ENCODE data around the gene SLC30A7. TPM values are rescaled to one million over a fixed set of nuclear protein-coding genes. Genes with fewer than 3 reads are reported as not detected.

Gene SLC30A7
- total RNA-seq, 2 experiments from 2014 or later, result 32.6 to 34.6 TPM

- peaks cover 5% of the 10 kb centered on the region for H3K4me1 Mint-ChIP-seq
- H3K36me3 Mint-ChIP-seq, result peaks cover 62% of the 10 kb centered on the region
- POLR2A ChIA-PET, result no interaction called here
- H3K4me3 Mint-ChIP-seq, result no peak overlapping the region
- H3K27me3 Mint-ChIP-seq, result no peaks in the 10 kb centered on the region
- peaks cover 2% of the 10 kb centered on the region for H3K9me3 Mint-ChIP-seq
- DNase-seq (no peak), ATAC-seq (ENCODE audit: low read depth) (no peak)
- no peak overlapping the region for H3K27ac Mint-ChIP-seq
Measured at GRCh38 chr1:100979631-100980030, 83.7 kb downstream of the SLC30A7 start.

- H3K4me1 Mint-ChIP-seq, result peaks cover 5% of the 10 kb centered on the region
- DNase-seq, result no peak
Measured at GRCh38 chr1:100982793-100983192, 86.9 kb downstream of the SLC30A7 start.

GRCh38 chr1:100988121-100988520, 92.2 kb downstream of the SLC30A7 start:
- POLR2A ChIA-PET, result no interaction called here

More at GRCh38 chr1:100982793-100983192, 86.9 kb downstream of the SLC30A7 start:
- H3K9me3 Mint-ChIP-seq, result peaks cover 2% of the 10 kb centered on the region
- ATAC-seq (ENCODE audit: low read depth), result no peak
- H3K27me3 Mint-ChIP-seq, result no peaks in the 10 kb centered on the region
- H3K4me3 Mint-ChIP-seq, result no peak overlapping the region
- POLR2A ChIA-PET, result no interaction called here
- no peak overlapping the region for H3K27ac Mint-ChIP-seq
- H3K36me3 Mint-ChIP-seq, result peaks cover 68% of the 10 kb centered on the region

GRCh38 chr1:100989306-100990077, 93.6 kb downstream of the SLC30A7 start:
- Mint-ChIP-seq H3K4me3 (no peak overlapping the region), H3K27ac (no peak overlapping the region), H3K27me3 (no peaks in the 10 kb centered on the region), H3K4me1 (peaks cover 2% of the 10 kb centered on the region), H3K36me3 (peaks cover 57% of the 10 kb centered on the region), H3K9me3 (no peaks in the 10 kb centered on the region)
- POLR2A ChIA-PET, result no interaction called here
- DNase-seq (no peak), ATAC-seq (ENCODE audit: low read depth) (no peak)

More at GRCh38 chr1:100988121-100988520, 92.2 kb downstream of the SLC30A7 start:
- peaks cover 7% of the 10 kb centered on the region for H3K4me1 Mint-ChIP-seq
- ATAC-seq (ENCODE audit: low read depth), result no peak
- H3K27ac Mint-ChIP-seq, result no peak overlapping the region
- DNase-seq, result no peak
- no peak overlapping the region for H3K4me3 Mint-ChIP-seq
- H3K27me3 Mint-ChIP-seq, result no peaks in the 10 kb centered on the region
- peaks cover 2% of the 10 kb centered on the region for H3K9me3 Mint-ChIP-seq
- H3K36me3 Mint-ChIP-seq, result peaks cover 64% of the 10 kb centered on the region

- Mint-ChIP-seq H3K27ac (no peak overlapping the region), H3K4me3 (no peak overlapping the region), H3K4me1 (peaks cover 4% of the 10 kb centered on the region), H3K9me3 (no peaks in the 10 kb centered on the region), H3K36me3 (peaks cover 51% of the 10 kb centered on the region), H3K27me3 (no peaks in the 10 kb centered on the region)
- DNase-seq, result no peak
- ATAC-seq (ENCODE audit: low read depth), result no peak
- POLR2A ChIA-PET, result interaction anchor here (0.9 kb wide), 1 partner anchor 46 kb away, joined by 4 read pairs; no protein-coding TSS in a partner anchor
Measured at GRCh38 chr1:100995198-100995988, 99.5 kb downstream of the SLC30A7 start.

GRCh38 chr1:100998426-100998825, 102.5 kb downstream of the SLC30A7 start:
- POLR2A ChIA-PET, result no interaction called here
- H3K27ac Mint-ChIP-seq, result no peak overlapping the region
- H3K4me3 Mint-ChIP-seq, result no peak overlapping the region
- H3K27me3 Mint-ChIP-seq, result no peaks in the 10 kb centered on the region
- H3K9me3 Mint-ChIP-seq, result no peaks in the 10 kb centered on the region
- ATAC-seq (ENCODE audit: low read depth) (no peak), DNase-seq (no peak)
- peaks cover 13% of the 10 kb centered on the region for H3K4me1 Mint-ChIP-seq
- H3K36me3 Mint-ChIP-seq, result peaks cover 41% of the 10 kb centered on the region

GRCh38 chr1:101000131-101000873, 104.4 kb downstream of the SLC30A7 start:
- H3K27me3 Mint-ChIP-seq, result no peaks in the 10 kb centered on the region
- POLR2A ChIA-PET, result no interaction called here
- no peak overlapping the region for H3K27ac Mint-ChIP-seq
- peaks cover 23% of the 10 kb centered on the region for H3K4me1 Mint-ChIP-seq
- peaks cover 37% of the 10 kb centered on the region for H3K36me3 Mint-ChIP-seq
- ATAC-seq (ENCODE audit: low read depth), result no peak
- no peak overlapping the region for H3K4me3 Mint-ChIP-seq
- no peak for DNase-seq
- H3K9me3 Mint-ChIP-seq, result no peaks in the 10 kb centered on the region

- peaks cover 34% of the 10 kb centered on the region for H3K4me1 Mint-ChIP-seq
- peaks cover 35% of the 10 kb centered on the region for H3K36me3 Mint-ChIP-seq
- no peaks in the 10 kb centered on the region for H3K27me3 Mint-ChIP-seq
- H3K4me3 Mint-ChIP-seq, result no peak overlapping the region
- no peak for ATAC-seq (ENCODE audit: low read depth)
- no peak for DNase-seq
- H3K9me3 Mint-ChIP-seq, result no peaks in the 10 kb centered on the region
- POLR2A ChIA-PET, result no interaction called here
- H3K27ac Mint-ChIP-seq, result no peak overlapping the region
Measured at GRCh38 chr1:101002551-101002950, 106.7 kb downstream of the SLC30A7 start.

GRCh38 chr1:101003012-101003650, 107.2 kb downstream of the SLC30A7 start:
- no peaks in the 10 kb centered on the region for H3K9me3 Mint-ChIP-seq
- POLR2A ChIA-PET, result no interaction called here
- no peak for DNase-seq
- no peak overlapping the region for H3K4me3 Mint-ChIP-seq
- peaks cover 36% of the 10 kb centered on the region for H3K4me1 Mint-ChIP-seq
- no peaks in the 10 kb centered on the region for H3K27me3 Mint-ChIP-seq
- no peak for ATAC-seq (ENCODE audit: low read depth)
- H3K27ac Mint-ChIP-seq, result no peak overlapping the region
- H3K36me3 Mint-ChIP-seq, result peaks cover 35% of the 10 kb centered on the region

- no peak overlapping the region for H3K4me3 Mint-ChIP-seq
- POLR2A ChIA-PET, result interaction anchor here (0.9 kb wide), 1 partner anchor 22 kb away, joined by 3 read pairs; no protein-coding TSS in a partner anchor
Measured at GRCh38 chr1:101004061-101004460, 108.2 kb downstream of the SLC30A7 start.

GRCh38 chr1:101004670-101005069, 108.8 kb downstream of the SLC30A7 start:
- peaks cover 46% of the 10 kb centered on the region for H3K36me3 Mint-ChIP-seq
- no peaks in the 10 kb centered on the region for H3K27me3 Mint-ChIP-seq
- peaks cover 38% of the 10 kb centered on the region for H3K4me1 Mint-ChIP-seq
- ATAC-seq (ENCODE audit: low read depth), result no peak
- H3K4me3 Mint-ChIP-seq, result no peak overlapping the region
- no peaks in the 10 kb centered on the region for H3K9me3 Mint-ChIP-seq
- POLR2A ChIA-PET, result interaction anchor here (0.9 kb wide), 1 partner anchor 21 kb away, joined by 3 read pairs; no protein-coding TSS in a partner anchor
- H3K27ac Mint-ChIP-seq, result no peak overlapping the region
- DNase-seq, result no peak

More at GRCh38 chr1:101004061-101004460, 108.2 kb downstream of the SLC30A7 start:
- Mint-ChIP-seq H3K4me1 (peaks cover 38% of the 10 kb centered on the region), H3K9me3 (no peaks in the 10 kb centered on the region), H3K36me3 (peaks cover 41% of the 10 kb centered on the region), H3K27me3 (no peaks in the 10 kb centered on the region), H3K27ac (no peak overlapping the region)
- ATAC-seq (ENCODE audit: low read depth), result no peak
- no peak for DNase-seq

GRCh38 chr1:101005183-101005582, 109.3 kb downstream of the SLC30A7 start:
- DNase-seq (no peak), ATAC-seq (ENCODE audit: low read depth) (peak; percentile 34)
- Mint-ChIP-seq H3K9me3 (no peaks in the 10 kb centered on the region), H3K36me3 (peaks cover 47% of the 10 kb centered on the region), H3K4me1 (peaks cover 38% of the 10 kb centered on the region), H3K27me3 (no peaks in the 10 kb centered on the region), H3K4me3 (peak overlapping the region; percentile 53), H3K27ac (no peak overlapping the region)
- POLR2A ChIA-PET, result interaction anchor here (0.9 kb wide), 1 partner anchor 21 kb away, joined by 3 read pairs; no protein-coding TSS in a partner anchor

GRCh38 chr1:101005871-101006270, 110.0 kb downstream of the SLC30A7 start:
- peak; percentile 12 for ATAC-seq (ENCODE audit: low read depth)
- POLR2A ChIA-PET, result no interaction called here
- Mint-ChIP-seq H3K36me3 (peaks cover 48% of the 10 kb centered on the region), H3K4me1 (peaks cover 38% of the 10 kb centered on the region), H3K4me3 (peak overlapping the region; percentile 37), H3K27ac (peak overlapping the region; percentile 49), H3K9me3 (peaks cover 3% of the 10 kb centered on the region), H3K27me3 (no peaks in the 10 kb centered on the region)
- no peak for DNase-seq
